Activated gamma-delta T cell treated with Interleukin-2 at 50 U/mL for 16 hours (primary cell): ENCODE results near the gene SELENOM.
"Not testable (repeated sequence)": the region's sequence is repeated elsewhere in the genome, so short reads cannot be mapped to it uniquely, and the experiment has no call there.

ENCODE experiments used
- DNase-seq: peaks from one replicate; pipeline ENCODE4 v3.0.0-alpha.2; 2020

Gene SELENOM

GRCh38 chr22:31073125-31073524, 34.2 kb downstream of the SELENOM start:
- DNase-seq: not testable (repeated sequence)

GRCh38 chr22:31069691-31070314, 37.6 kb downstream of the SELENOM start:
- DNase-seq: not testable (repeated sequence)

GRCh38 chr22:31068970-31069369, 38.4 kb downstream of the SELENOM start:
- DNase-seq: no peak

GRCh38 chr22:31064369-31064768, 43.0 kb downstream of the SELENOM start:
- DNase-seq: no peak

GRCh38 chr22:31062566-31063230, 44.7 kb downstream of the SELENOM start:
- DNase-seq: no peak

GRCh38 chr22:31059663-31060062, 47.7 kb downstream of the SELENOM start:
- DNase-seq: not testable (repeated sequence)

GRCh38 chr22:31056986-31057599, 50.3 kb downstream of the SELENOM start:
- DNase-seq: no peak

GRCh38 chr22:31055635-31056159, 51.7 kb downstream of the SELENOM start:
- DNase-seq: no peak

GRCh38 chr22:31055117-31055634, 52.2 kb downstream of the SELENOM start:
- no peak for DNase-seq
